ENCODE results near the gene MGAM2. TPM values are rescaled to one million over a fixed set of nuclear protein-coding genes. Genes with fewer than 3 reads are reported as not detected.

Gene MGAM2
- total and polyA plus RNA-seq, 2 of the 13 experiments (the other 11 are each of a cell fraction or from before 2014, with no cell fraction given): 0.29 TPM; not detected in 1

DNA sequence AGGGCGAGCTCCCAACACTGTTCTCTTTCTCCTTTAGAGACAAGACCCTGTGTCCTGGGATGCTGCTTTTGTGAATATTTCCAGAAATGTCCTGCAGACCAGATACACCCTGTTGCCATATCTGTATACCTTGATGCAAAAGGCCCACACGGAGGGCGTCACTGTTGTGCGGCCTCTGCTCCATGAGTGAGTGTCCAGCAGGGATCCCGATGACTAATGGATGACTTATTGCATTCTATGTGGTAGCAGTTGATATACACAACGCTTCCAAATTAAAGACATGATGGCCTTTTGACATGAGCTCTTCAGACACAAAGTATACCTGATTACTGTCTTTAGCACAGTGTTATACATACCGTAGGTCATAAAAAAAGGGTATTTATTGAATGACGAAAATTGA is 45.0 kb upstream of the MGAM2 start:
- DNase-seq (ENCODE audit: low spot score) (no peak), ATAC-seq (no peak), FAIRE-seq (no peak)
- no peaks in the 10 kb centered on the region for H4K20me1 ChIP-seq (ENCODE audit: insufficient read depth, low read length)
- POLR2A ChIA-PET: no interaction called here
- intact Hi-C loops (cut with micrococcal nuclease; ENCODE audit: unreplicated experiment): no loop called here
- CTCF ChIA-PET (ENCODE audit: low intra/inter-chr PET ratio, low total read pairs): no interaction called here
- H3K9me3 ChIP-seq (ENCODE audit: low read length): no peaks in the 10 kb centered on the region
- TF ChIP-seq BRD4 (CRISPR knock-in tag; IDR thresholded peaks at IDR 0.05) (no peak), BCL6 (CRISPR knock-in tag; IDR thresholded peaks at IDR 0.05) (no peak), MTA1 (CRISPR knock-in tag; IDR thresholded peaks at IDR 0.05; ENCODE audit: borderline replicate concordance) (no peak)
- TF ChIP-seq, protein P1, sequence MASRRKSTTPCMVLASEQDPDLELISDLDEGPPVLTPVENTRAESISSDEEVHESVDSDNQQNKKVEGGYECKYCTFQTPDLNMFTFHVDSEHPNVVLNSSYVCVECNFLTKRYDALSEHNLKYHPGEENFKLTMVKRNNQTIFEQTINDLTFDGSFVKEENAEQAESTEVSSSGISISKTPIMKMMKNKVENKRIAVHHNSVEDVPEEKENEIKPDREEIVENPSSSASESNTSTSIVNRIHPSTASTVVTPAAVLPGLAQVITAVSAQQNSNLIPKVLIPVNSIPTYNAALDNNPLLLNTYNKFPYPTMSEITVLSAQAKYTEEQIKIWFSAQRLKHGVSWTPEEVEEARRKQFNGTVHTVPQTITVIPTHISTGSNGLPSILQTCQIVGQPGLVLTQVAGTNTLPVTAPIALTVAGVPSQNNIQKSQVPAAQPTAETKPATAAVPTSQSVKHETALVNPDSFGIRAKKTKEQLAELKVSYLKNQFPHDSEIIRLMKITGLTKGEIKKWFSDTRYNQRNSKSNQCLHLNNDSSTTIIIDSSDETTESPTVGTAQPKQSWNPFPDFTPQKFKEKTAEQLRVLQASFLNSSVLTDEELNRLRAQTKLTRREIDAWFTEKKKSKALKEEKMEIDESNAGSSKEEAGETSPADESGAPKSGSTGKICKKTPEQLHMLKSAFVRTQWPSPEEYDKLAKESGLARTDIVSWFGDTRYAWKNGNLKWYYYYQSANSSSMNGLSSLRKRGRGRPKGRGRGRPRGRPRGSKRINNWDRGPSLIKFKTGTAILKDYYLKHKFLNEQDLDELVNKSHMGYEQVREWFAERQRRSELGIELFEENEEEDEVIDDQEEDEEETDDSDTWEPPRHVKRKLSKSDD (CRISPR knock-in tag; IDR thresholded peaks at IDR 0.05; ENCODE audit: low read depth): no peak
- TF ChIP-seq, protein P2, sequence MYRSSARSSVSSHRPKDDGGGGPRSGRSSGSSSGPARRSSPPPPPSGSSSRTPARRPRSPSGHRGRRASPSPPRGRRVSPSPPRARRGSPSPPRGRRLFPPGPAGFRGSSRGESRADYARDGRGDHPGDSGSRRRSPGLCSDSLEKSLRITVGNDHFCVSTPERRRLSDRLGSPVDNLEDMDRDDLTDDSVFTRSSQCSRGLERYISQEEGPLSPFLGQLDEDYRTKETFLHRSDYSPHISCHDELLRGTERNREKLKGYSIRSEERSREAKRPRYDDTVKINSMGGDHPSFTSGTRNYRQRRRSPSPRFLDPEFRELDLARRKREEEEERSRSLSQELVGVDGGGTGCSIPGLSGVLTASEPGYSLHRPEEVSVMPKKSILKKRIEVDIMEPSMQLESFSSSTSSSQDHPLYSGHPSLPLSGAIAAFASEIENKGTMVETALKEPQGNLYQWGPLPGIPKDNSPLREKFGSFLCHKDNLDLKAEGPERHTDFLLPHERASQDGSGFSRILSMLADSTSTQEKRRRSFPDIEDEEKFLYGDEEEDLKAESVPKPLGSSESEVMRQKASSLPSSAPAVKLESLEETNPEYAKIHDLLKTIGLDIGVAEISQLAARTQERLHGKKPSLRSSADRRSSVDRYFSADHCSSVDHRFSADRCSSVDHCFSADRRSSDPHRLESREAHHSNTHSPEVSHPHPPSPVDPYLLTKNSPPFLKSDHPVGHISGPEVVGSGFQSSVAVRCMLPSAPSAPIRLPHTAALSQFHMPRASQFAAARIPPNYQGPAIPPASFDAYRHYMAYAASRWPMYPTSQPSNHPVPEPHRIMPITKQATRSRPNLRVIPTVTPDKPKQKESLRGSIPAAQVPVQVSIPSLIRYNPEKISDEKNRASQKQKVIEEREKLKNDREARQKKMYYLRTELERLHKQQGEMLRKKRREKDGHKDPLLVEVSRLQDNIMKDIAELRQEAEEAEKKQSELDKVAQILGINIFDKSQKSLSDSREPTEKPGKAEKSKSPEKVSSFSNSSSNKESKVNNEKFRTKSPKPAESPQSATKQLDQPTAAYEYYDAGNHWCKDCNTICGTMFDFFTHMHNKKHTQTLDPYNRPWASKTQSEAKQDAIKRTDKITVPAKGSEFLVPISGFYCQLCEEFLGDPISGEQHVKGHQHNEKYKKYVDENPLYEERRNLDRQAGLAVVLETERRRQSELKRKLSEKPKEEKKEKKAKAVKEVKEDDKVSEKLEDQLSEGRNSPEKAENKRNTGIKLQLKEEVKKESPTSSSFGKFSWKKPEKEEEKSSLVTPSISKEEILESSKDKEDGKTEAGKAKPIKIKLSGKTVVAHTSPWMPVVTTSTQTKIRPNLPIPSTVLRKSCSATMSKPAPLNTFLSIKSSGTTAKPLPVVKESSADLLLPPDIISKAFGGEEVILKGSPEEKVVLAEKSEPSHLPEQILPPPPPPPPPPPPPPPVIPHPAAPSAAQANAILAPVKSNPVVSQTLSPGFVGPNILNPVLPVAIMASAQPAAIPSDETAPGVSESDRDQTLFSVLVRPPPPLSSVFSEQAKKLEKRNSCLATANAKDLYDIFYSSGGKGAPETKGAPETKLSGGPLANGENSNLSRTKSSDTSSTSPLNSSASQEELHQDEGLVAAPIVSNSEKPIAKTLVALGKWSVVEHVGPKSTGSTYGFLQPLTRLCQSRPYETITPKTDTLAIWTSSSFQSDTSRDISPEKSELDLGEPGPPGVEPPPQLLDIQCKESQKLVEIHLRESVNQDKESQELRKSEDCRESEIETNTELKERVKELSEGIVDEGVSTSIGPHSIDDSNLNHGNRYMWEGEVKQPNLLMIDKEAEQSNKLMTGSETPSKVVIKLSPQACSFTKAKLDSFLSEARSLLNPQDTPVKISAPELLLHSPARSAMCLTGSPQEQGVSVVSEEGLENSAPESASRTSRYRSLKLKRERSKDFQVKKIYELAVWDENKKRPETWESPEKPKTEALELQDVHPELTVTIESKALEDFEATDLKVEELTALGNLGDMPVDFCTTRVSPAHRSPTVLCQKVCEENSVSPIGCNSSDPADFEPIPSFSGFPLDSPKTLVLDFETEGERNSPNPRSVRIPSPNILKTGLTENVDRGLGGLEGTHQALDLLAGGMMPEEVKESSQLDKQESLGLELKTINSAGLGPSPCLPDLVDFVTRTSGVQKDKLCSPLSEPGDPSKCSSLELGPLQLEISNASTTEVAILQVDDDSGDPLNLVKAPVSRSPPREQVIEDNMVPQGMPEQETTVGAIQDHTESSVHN (CRISPR knock-in tag; IDR thresholded peaks at IDR 0.05): no peak
- TF ChIP-seq, protein P3, sequence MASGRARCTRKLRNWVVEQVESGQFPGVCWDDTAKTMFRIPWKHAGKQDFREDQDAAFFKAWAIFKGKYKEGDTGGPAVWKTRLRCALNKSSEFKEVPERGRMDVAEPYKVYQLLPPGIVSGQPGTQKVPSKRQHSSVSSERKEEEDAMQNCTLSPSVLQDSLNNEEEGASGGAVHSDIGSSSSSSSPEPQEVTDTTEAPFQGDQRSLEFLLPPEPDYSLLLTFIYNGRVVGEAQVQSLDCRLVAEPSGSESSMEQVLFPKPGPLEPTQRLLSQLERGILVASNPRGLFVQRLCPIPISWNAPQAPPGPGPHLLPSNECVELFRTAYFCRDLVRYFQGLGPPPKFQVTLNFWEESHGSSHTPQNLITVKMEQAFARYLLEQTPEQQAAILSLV (CRISPR knock-in tag; IDR thresholded peaks at IDR 0.05; ENCODE audit: borderline replicate concordance): no peak
- no peak overlapping the region for H3K9ac ChIP-seq (ENCODE audit: insufficient read depth, low read depth, low read length)
- no peak overlapping the region for H2AFZ ChIP-seq (ENCODE audit: low read length)
- H3K4me1 ChIP-seq (ENCODE audit: insufficient read depth, low read length): peaks cover 15% of the 10 kb centered on the region
- 28% methylated on average over 8 of the region's 8 CpGs for WGBS (ENCODE audit: low lambda C conversion rate)
- no peaks in the 10 kb centered on the region for H3K79me2 ChIP-seq (ENCODE audit: insufficient read depth, low read length)
- no peaks in the 10 kb centered on the region for H3K36me3 ChIP-seq (replicated peaks in 1 of 2; ENCODE audit: control insufficient read depth in 1 of 2, insufficient read depth in 2 of 2, low read length in 2 of 2)
- H3K27me3 ChIP-seq (ENCODE audit: control insufficient read depth in 1 of 2, insufficient read depth in 2 of 2, low read length in 2 of 2): no peaks in the 10 kb centered on the region
- H3K4me3 ChIP-seq (replicated peaks in 1 of 3; ENCODE audit: insufficient read depth in 1 of 3, low read depth in 2 of 3, low read length in 3 of 3): no peak overlapping the region
- in situ Hi-C loops (cut with HindIII; ENCODE audit: extremely low pct_ligation_motif_present, low pct_unique_long_range_greater_than_20kb): no loop called here
- H3K4me2 ChIP-seq (ENCODE audit: low read depth, low read length): no peak overlapping the region
- no peak overlapping the region for H3K27ac ChIP-seq (ENCODE audit: extremely low read length, insufficient read depth, low read length)
- BruUV-seq (replicated peaks): no TSS peak
